AG09319 (cell line): Measurements from ENCODE around the gene ICAM4.

Experiments used
- DNase-seq: peaks from one replicate; pipeline ENCODE4 v3.0.0-alpha.2; 2010; ENCODE audit warnings: low read depth; ENCODE audit errors: extremely low read depth
- CTCF ChIP-seq: IDR thresholded peaks from 2 replicates; pipeline ENCODE4 v1.5.1; 2011; ENCODE audit warnings: low read depth, mild to moderate bottlenecking, inconsistent platforms, low read length, moderate library complexity

ICAM4 gene

GRCh38 chr19:10270180-10270615 lies 16.6 kb upstream of the ICAM4 start:
- TF ChIP-seq CTCF = no peak
- DNase-seq = no peak

GRCh38 chr19:10270616-10271394 lies 15.9 kb upstream of the ICAM4 start, which contains the start of gene ICAM1:
ICAM1 (plus strand) TSS chr19:10271120; CDS start chr19:10271160, 40 bp downstream.
- no peak for TF ChIP-seq CTCF
- DNase-seq = no peak

DNA sequence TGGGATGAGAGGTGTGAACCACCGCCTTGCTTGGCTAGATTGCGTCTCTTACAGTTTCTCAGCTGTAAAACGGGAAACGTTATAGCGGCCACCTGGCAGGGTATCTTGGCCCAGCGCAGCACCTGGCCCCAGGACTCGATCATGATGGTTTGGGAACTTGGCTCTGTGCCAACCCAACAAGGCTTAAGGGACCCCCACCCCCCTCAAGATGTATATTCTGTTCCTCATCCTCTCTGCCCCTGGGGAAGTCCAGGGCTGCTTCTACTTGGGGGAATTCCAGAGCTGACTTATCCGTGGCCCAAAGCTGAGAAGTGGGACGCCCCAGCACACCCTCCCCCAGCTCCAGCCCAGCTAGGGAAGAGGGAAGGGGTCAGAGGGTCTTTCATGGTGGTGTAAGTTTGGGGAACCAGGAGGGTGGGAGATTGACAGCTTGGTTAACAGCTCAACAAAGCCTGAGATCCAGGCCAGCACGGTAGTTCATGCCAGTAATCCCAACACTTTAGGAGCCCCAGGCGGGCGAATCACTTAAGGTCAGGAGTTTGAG lies 15.1 kb upstream of the ICAM4 start:
- TF ChIP-seq CTCF = no peak
- no peak for DNase-seq

- TF ChIP-seq CTCF = no peak
- DNase-seq = no peak
These were observed 12.2 kb upstream of the ICAM4 start for GRCh38 chr19:10274589-10274988.

GRCh38 chr19:10277795-10278589 lies 8.8 kb upstream of the ICAM4 start:
- TF ChIP-seq CTCF = no peak
- no peak for DNase-seq

DNA sequence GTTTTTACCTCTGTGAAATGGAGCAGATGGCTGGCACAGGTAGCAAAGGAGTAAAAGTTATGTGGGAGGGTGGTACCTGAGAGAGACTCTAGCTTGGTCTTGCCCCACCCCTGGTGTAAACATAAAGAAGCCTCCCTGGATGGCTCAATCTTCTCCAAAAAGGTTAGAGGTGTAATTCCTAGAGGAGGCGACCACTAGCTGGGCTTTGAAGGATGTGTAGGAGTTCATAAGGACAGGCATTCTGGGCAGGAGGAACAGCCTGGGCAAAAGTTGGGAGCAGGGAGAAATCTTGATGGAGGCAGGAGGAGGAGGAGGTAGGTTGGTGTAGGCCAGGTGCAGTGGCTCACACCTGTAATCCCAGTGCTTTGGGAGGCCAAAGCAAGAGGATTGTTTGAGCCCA lies 7.8 kb upstream of the ICAM4 start:
- no peak for DNase-seq
- TF ChIP-seq CTCF = no peak
